Right lobe of liver (tissue), 4 donors: ENCODE results near the gene TECR.

Source experiments
- CTCF ChIP-seq, 4 donors: fragments of 200-600 bp in 3 of 4; fragments of 450-650 bp in 1 of 4; IDR thresholded peaks; one replicate each; pipeline versions ENCODE4 v1.5.1 to v1.8.0; 2016 to 2022; ENCODE audit warnings: antibody characterized with exemption in 4 of 4, mild to moderate bottlenecking in 2 of 4
- POLR2A ChIP-seq: fragments of 450-650 bp; IDR thresholded peaks from one replicate; pipeline ENCODE4 v1.6.1; 2017; ENCODE audit warnings: antibody characterized with exemption, mild to moderate bottlenecking
- donor health status: DM: no; HTN: no; CAD: no.
- donor health status: DM: no; HTN: no; CAD: no.
- donor health status: DM: no; HTN: yes; CAD: no.

GRCh38 chr19:14533450-14533849, 4.1 kb downstream of the TECR start:
- TF ChIP-seq CTCF (IDR thresholded peaks at IDR 0.05) (no peak), POLR2A (no peak)
